Neuron (in vitro differentiated cells): ENCODE data around the gene PACRG.

Source experiments
- H2AFZ ChIP-seq: one replicate; pipeline ENCODE4 v1.6.1; 2013; ENCODE audit warnings: low read depth, mild to moderate bottlenecking, inconsistent platforms, low read length, moderate library complexity
- H3K27me3 ChIP-seq: one replicate; pipeline ENCODE4 v1.6.1; 2013; ENCODE audit warnings: low read length; ENCODE audit not compliant: insufficient read depth
- H3K36me3 ChIP-seq: one replicate; pipeline ENCODE4 v1.6.1; 2013; ENCODE audit warnings: low read length; ENCODE audit not compliant: insufficient read depth
- H3K4me1 ChIP-seq: one replicate; pipeline ENCODE4 v1.6.1; 2013; ENCODE audit warnings: low read length; ENCODE audit not compliant: insufficient read depth
- H3K4me3 ChIP-seq: 2 replicates; pipeline ENCODE4 v1.5.1; 2013; ENCODE audit warnings: mild to moderate bottlenecking, low read length, moderate library complexity
- H3K9me3 ChIP-seq: one replicate; pipeline ENCODE4 v1.6.1; 2013; ENCODE audit warnings: low read length

The PACRG gene

GRCh38 chr6:163346497-163346961 lies 618.8 kb downstream of the PACRG start:
- Histone ChIP-seq H3K36me3 (no peaks in the 10 kb centered on the region), H3K4me3 (no peak overlapping the region), H3K4me1 (peaks cover 23% of the 10 kb centered on the region), H3K9me3 (peaks cover 2% of the 10 kb centered on the region), H3K27me3 (no peaks in the 10 kb centered on the region), H2AFZ (no peak overlapping the region)

GRCh38 chr6:163347021-163347446 lies 619.3 kb downstream of the PACRG start:
- Histone ChIP-seq H3K4me1 (peaks cover 18% of the 10 kb centered on the region), H3K36me3 (no peaks in the 10 kb centered on the region), H3K9me3 (peaks cover 2% of the 10 kb centered on the region), H2AFZ (no peak overlapping the region), H3K27me3 (no peaks in the 10 kb centered on the region), H3K4me3 (no peak overlapping the region)

- no peak overlapping the region for H3K4me3 ChIP-seq
- H2AFZ ChIP-seq, result no peak overlapping the region
- peaks cover 2% of the 10 kb centered on the region for H3K9me3 ChIP-seq
- no peaks in the 10 kb centered on the region for H3K36me3 ChIP-seq
- peaks cover 13% of the 10 kb centered on the region for H3K4me1 ChIP-seq
- H3K27me3 ChIP-seq, result no peaks in the 10 kb centered on the region
Measured at GRCh38 chr6:163348789-163349680, 621.3 kb downstream of the PACRG start.

GRCh38 chr6:163349696-163350095 lies 621.9 kb downstream of the PACRG start:
- Histone ChIP-seq H3K4me3 (no peak overlapping the region), H2AFZ (no peak overlapping the region), H3K4me1 (peaks cover 17% of the 10 kb centered on the region), H3K9me3 (peaks cover 2% of the 10 kb centered on the region), H3K27me3 (no peaks in the 10 kb centered on the region), H3K36me3 (no peaks in the 10 kb centered on the region)

GRCh38 chr6:163351013-163351412 lies 623.2 kb downstream of the PACRG start:
- Histone ChIP-seq H2AFZ (no peak overlapping the region), H3K36me3 (no peaks in the 10 kb centered on the region), H3K4me1 (peaks cover 31% of the 10 kb centered on the region), H3K4me3 (no peak overlapping the region), H3K27me3 (no peaks in the 10 kb centered on the region), H3K9me3 (peaks cover 2% of the 10 kb centered on the region)

GRCh38 chr6:163352011-163352685 lies 624.4 kb downstream of the PACRG start:
- Histone ChIP-seq H3K4me3 (no peak overlapping the region), H3K9me3 (peaks cover 2% of the 10 kb centered on the region), H3K4me1 (peaks cover 29% of the 10 kb centered on the region), H2AFZ (no peak overlapping the region), H3K27me3 (no peaks in the 10 kb centered on the region), H3K36me3 (no peaks in the 10 kb centered on the region)

- Histone ChIP-seq H3K9me3 (peaks cover 2% of the 10 kb centered on the region), H3K4me1 (peaks cover 29% of the 10 kb centered on the region), H2AFZ (no peak overlapping the region), H3K27me3 (no peaks in the 10 kb centered on the region), H3K36me3 (no peaks in the 10 kb centered on the region), H3K4me3 (no peak overlapping the region)
Measured at GRCh38 chr6:163352966-163353365, 625.2 kb downstream of the PACRG start.

GRCh38 chr6:163354085-163354484 lies 626.3 kb downstream of the PACRG start:
- H3K36me3 ChIP-seq, result no peaks in the 10 kb centered on the region
- peaks cover 23% of the 10 kb centered on the region for H3K4me1 ChIP-seq
- no peak overlapping the region for H3K4me3 ChIP-seq
- H3K9me3 ChIP-seq, result no peaks in the 10 kb centered on the region
- no peaks in the 10 kb centered on the region for H3K27me3 ChIP-seq
- H2AFZ ChIP-seq, result no peak overlapping the region

- no peaks in the 10 kb centered on the region for H3K9me3 ChIP-seq
- no peak overlapping the region for H3K4me3 ChIP-seq
- H3K36me3 ChIP-seq, result no peaks in the 10 kb centered on the region
- peaks cover 23% of the 10 kb centered on the region for H3K4me1 ChIP-seq
- H2AFZ ChIP-seq, result peak overlapping the region; percentile 6
- H3K27me3 ChIP-seq, result no peaks in the 10 kb centered on the region
Measured at GRCh38 chr6:163354761-163355425, 627.1 kb downstream of the PACRG start.

- peaks cover 23% of the 10 kb centered on the region for H3K4me1 ChIP-seq
- no peaks in the 10 kb centered on the region for H3K9me3 ChIP-seq
- no peaks in the 10 kb centered on the region for H3K36me3 ChIP-seq
- no peaks in the 10 kb centered on the region for H3K27me3 ChIP-seq
- no peak overlapping the region for H3K4me3 ChIP-seq
- H2AFZ ChIP-seq, result peak overlapping the region; percentile 6
Measured at GRCh38 chr6:163355426-163355991, 627.7 kb downstream of the PACRG start.

GRCh38 chr6:163356324-163356723 lies 628.5 kb downstream of the PACRG start:
- Histone ChIP-seq H3K4me3 (no peak overlapping the region), H3K36me3 (no peaks in the 10 kb centered on the region), H3K9me3 (no peaks in the 10 kb centered on the region)

GRCh38 chr6:163356743-163357142 lies 629.0 kb downstream of the PACRG start:
- H3K27me3 ChIP-seq, result no peaks in the 10 kb centered on the region
- H2AFZ ChIP-seq, result no peak overlapping the region
- no peaks in the 10 kb centered on the region for H3K9me3 ChIP-seq
- H3K36me3 ChIP-seq, result no peaks in the 10 kb centered on the region
- no peak overlapping the region for H3K4me3 ChIP-seq
- H3K4me1 ChIP-seq, result peaks cover 34% of the 10 kb centered on the region

More at GRCh38 chr6:163356324-163356723, 628.5 kb downstream of the PACRG start:
- Histone ChIP-seq H2AFZ (no peak overlapping the region), H3K4me1 (peaks cover 30% of the 10 kb centered on the region), H3K27me3 (no peaks in the 10 kb centered on the region)
